Measurements from ENCODE around the gene SNRNP200.

The SNRNP200 gene

GRCh38 chr2:96231316-96231715 lies 74.0 kb downstream of the SNRNP200 start:
- no peaks in the 10 kb centered on the region for H3K36me3 ChIP-seq (ENCODE audit: control insufficient read depth in 1 of 2, insufficient read depth in 2 of 2, low read length in 2 of 2)
- no peaks in the 10 kb centered on the region for H3K27me3 ChIP-seq (ENCODE audit: control insufficient read depth in 1 of 2, insufficient read depth in 2 of 2, low read length in 2 of 2)
- no peak overlapping the region for H3K9ac ChIP-seq (ENCODE audit: low read depth in 1 of 2, low read length in 2 of 2)
- peaks cover under 1 to 7% of the 10 kb centered on the region in 2 donors for H3K4me1 ChIP-seq (ENCODE audit: control insufficient read depth in 1 of 2, insufficient read depth in 2 of 2, low read length in 2 of 2)
- no peak overlapping the region for H3K27ac ChIP-seq (ENCODE audit: low read depth, low read length)
- no peak overlapping the region for H3K4me3 ChIP-seq (ENCODE audit: low read depth in 1 of 2, low read length in 2 of 2)
- H3K9me3 ChIP-seq (ENCODE audit: control insufficient read depth in 1 of 2, low read length in 2 of 2) = no peaks in the 10 kb centered on the region

- no peak overlapping the region for H3K27ac ChIP-seq (ENCODE audit: low read depth, low read length)
- peaks cover 0 to 4% of the 10 kb centered on the region in 2 donors for H3K36me3 ChIP-seq (ENCODE audit: control insufficient read depth in 1 of 2, insufficient read depth in 2 of 2, low read length in 2 of 2)
- no peak overlapping the region for H3K4me3 ChIP-seq (ENCODE audit: low read depth in 1 of 2, low read length in 2 of 2)
- no peaks in the 10 kb centered on the region for H3K27me3 ChIP-seq (ENCODE audit: control insufficient read depth in 1 of 2, insufficient read depth in 2 of 2, low read length in 2 of 2)
- no peaks in the 10 kb centered on the region for H3K9me3 ChIP-seq (ENCODE audit: control insufficient read depth in 1 of 2, low read length in 2 of 2)
- H3K4me1 ChIP-seq (ENCODE audit: control insufficient read depth in 1 of 2, insufficient read depth in 2 of 2, low read length in 2 of 2) = peaks cover 0 to 8% of the 10 kb centered on the region in 2 donors
- H3K9ac ChIP-seq (ENCODE audit: low read depth in 1 of 2, low read length in 2 of 2) = no peak overlapping the region
Observed at GRCh38 chr2:96225016-96225533, 80.3 kb downstream of the SNRNP200 start.
